ENCODE data around the gene WIPF1.

The WIPF1 gene

GRCh38 chr2:174621323-174621722 is 23.7 kb upstream of the WIPF1 start:
- Histone ChIP-seq H3K4me1 (ENCODE audit: control insufficient read depth, insufficient read depth, low read length) (no peaks in the 10 kb centered on the region), H3K27ac (ENCODE audit: extremely low read depth, low read depth, low read length) (no peak overlapping the region), H3K9me3 (ENCODE audit: control insufficient read depth, insufficient read depth, low read depth, low read length) (no peaks in the 10 kb centered on the region), H3K36me3 (ENCODE audit: control insufficient read depth in 2 of 2, insufficient read depth in 1 of 2, low read length in 2 of 2) (no peaks in the 10 kb centered on the region), H3K4me3 (ENCODE audit: low read depth, low read length) (no peak overlapping the region)
- ChIA-PET CTCF (no interaction called here), POLR2A (no interaction called here)
- TF ChIP-seq REPIN1 (tag by site-specific recombination; IDR thresholded peaks at IDR 0.05; ENCODE audit: low read depth): no peak
- TF ChIP-seq HOXA7 (CRISPR knock-in tag; IDR thresholded peaks at IDR 0.05; ENCODE audit: borderline replicate concordance): no peak
- no peak for TF ChIP-seq ZNF692 (tag by site-specific recombination; IDR thresholded peaks at IDR 0.05)
- no peak for TF ChIP-seq ZNF114 (tag by site-specific recombination; IDR thresholded peaks at IDR 0.05)
- TF ChIP-seq MYNN (tag by site-specific recombination; IDR thresholded peaks at IDR 0.05; ENCODE audit: borderline replicate concordance): no peak
- TF ChIP-seq ZNF514 (tag by site-specific recombination; IDR thresholded peaks at IDR 0.05): no peak
- TF ChIP-seq CTCF (tag by site-specific recombination; IDR thresholded peaks at IDR 0.05): no peak
- TF ChIP-seq ZNF350 (tag by site-specific recombination; IDR thresholded peaks at IDR 0.05): no peak
- no peak for TF ChIP-seq ZSCAN23 (tag by site-specific recombination; IDR thresholded peaks at IDR 0.05)
- no peak for TF ChIP-seq ZNF596 (tag by site-specific recombination; IDR thresholded peaks at IDR 0.05)
- TF ChIP-seq PRDM10 (tag by site-specific recombination; IDR thresholded peaks at IDR 0.05): no peak
- TF ChIP-seq ZEB2 (tag by site-specific recombination; IDR thresholded peaks at IDR 0.05): no peak
- TF ChIP-seq IKZF3 (tag by site-specific recombination; IDR thresholded peaks at IDR 0.05): no peak
- TF ChIP-seq ZNF544 (tag by site-specific recombination; IDR thresholded peaks at IDR 0.05): no peak
- TF ChIP-seq MEIS1 (CRISPR knock-in tag; IDR thresholded peaks at IDR 0.05; ENCODE audit: borderline replicate concordance): no peak
- no peak for TF ChIP-seq ZFP3 (tag by site-specific recombination; IDR thresholded peaks at IDR 0.05; ENCODE audit: low read depth)
- no peak for TF ChIP-seq ZNF311 (tag by site-specific recombination; IDR thresholded peaks at IDR 0.05; ENCODE audit: borderline replicate concordance)
- TF ChIP-seq ZSCAN16 (tag by site-specific recombination; IDR thresholded peaks at IDR 0.05): no peak
- no peak for TF ChIP-seq ZNF48 (tag by site-specific recombination; IDR thresholded peaks at IDR 0.05)
- TF ChIP-seq ZNF19 (tag by site-specific recombination; IDR thresholded peaks at IDR 0.05; ENCODE audit: low read depth): no peak

- H3K9me3 ChIP-seq (ENCODE audit: control insufficient read depth, insufficient read depth, low read depth, low read length): no peaks in the 10 kb centered on the region
- TF ChIP-seq KLF9 (tag by site-specific recombination; IDR thresholded peaks at IDR 0.05; ENCODE audit: low read depth) (no peak), ZNF791 (tag by site-specific recombination; IDR thresholded peaks at IDR 0.05) (no peak), ZNF10 (tag by site-specific recombination; IDR thresholded peaks at IDR 0.05) (no peak), ZNF146 (tag by site-specific recombination; IDR thresholded peaks at IDR 0.05) (no peak), ZFHX2 (tag by site-specific recombination; conservative IDR thresholded peaks at IDR 0.05) (no peak), GLI2 (tag by site-specific recombination; IDR thresholded peaks at IDR 0.05; ENCODE audit: borderline replicate concordance, low read depth) (no peak), TCF7L2 (IDR thresholded peaks at IDR 0.05; ENCODE audit: borderline replicate concordance, low read depth, low read length) (no peak), ZNF704 (tag by site-specific recombination; IDR thresholded peaks at IDR 0.05) (no peak), ZNF19 (tag by site-specific recombination; IDR thresholded peaks at IDR 0.05; ENCODE audit: low read depth) (no peak), ZNF169 (tag by site-specific recombination; IDR thresholded peaks at IDR 0.05) (no peak), ZNF555 (tag by site-specific recombination; conservative IDR thresholded peaks at IDR 0.05) (no peak), ZBTB21 (tag by site-specific recombination; IDR thresholded peaks at IDR 0.05) (no peak)
- H3K36me3 ChIP-seq (ENCODE audit: control insufficient read depth in 2 of 2, insufficient read depth in 1 of 2, low read length in 2 of 2): no peaks in the 10 kb centered on the region
- ChIA-PET CTCF (interaction anchor here (0.7 to 1.0 kb wide), 2 partner anchors 22 to 1326 kb away, joined by 3 to 5 read pairs; no protein-coding TSS in a partner anchor), POLR2A (no interaction called here)
- 0 out of 2 replicates have a peak, but pooled peaks cover 2% of the 10 kb centered on the region for H3K4me1 ChIP-seq (ENCODE audit: control insufficient read depth, insufficient read depth, low read length)
- H3K27ac ChIP-seq (ENCODE audit: extremely low read depth, low read depth, low read length): no peak overlapping the region
- no peak overlapping the region for H3K4me3 ChIP-seq (ENCODE audit: low read depth, low read length)
These were observed 20.6 kb upstream of the WIPF1 start for GRCh38 chr2:174618179-174618578.
